ENCODE measurements around the gene ADCK1. TPM values are rescaled to one million over a fixed set of nuclear protein-coding genes. Genes with fewer than 3 reads are reported as not detected.
A peak's percentile ranks its signal among the peaks of the same experiment; 100 is the strongest.
"Not testable (repeated sequence)": the region's sequence is repeated elsewhere in the genome, so short reads cannot be mapped to it uniquely, and the experiment has no call there.

Gene ADCK1
- total and polyA plus RNA-seq, 5 donors from 2014 or later, result 2.0 to 10.5 (median 3.8) TPM

GRCh38 chr14:77882636-77883035 lies 82.7 kb downstream of the ADCK1 start:
- Mint-ChIP-seq H3K27me3 (no peaks in the 10 kb centered on the region), H3K27ac (no peak overlapping the region), H3K36me3 (peaks cover 42% of the 10 kb centered on the region), H3K9me3 (peaks cover 0 to 1% (median 0%) of the 10 kb centered on the region in 7 donors), H3K4me3 (no peak overlapping the region), H3K4me1 (peaks cover 0 to 2% (median 0%) of the 10 kb centered on the region in 4 donors)
- no peak for DNase-seq
- ATAC-seq (ENCODE audit: low read depth in 2 of 2), result no peak
- Histone ChIP-seq H3K36me3 (ENCODE audit: control insufficient read depth, insufficient read depth, low read length) (no peaks in the 10 kb centered on the region), H3K4me3 (ENCODE audit: low read depth, low read length) (no peak overlapping the region), H3K27me3 (ENCODE audit: control insufficient read depth, insufficient read depth, low read length) (no peaks in the 10 kb centered on the region), H3K4me1 (ENCODE audit: control insufficient read depth, insufficient read depth, low read length, poor library complexity, severe bottlenecking) (no peaks in the 10 kb centered on the region), H3K9me3 (ENCODE audit: control insufficient read depth in 2 of 2, low read length in 2 of 2) (no peaks in the 10 kb centered on the region), H3K27ac (ENCODE audit: insufficient read depth, low read length, poor library complexity, severe bottlenecking) (no peak overlapping the region)

- Mint-ChIP-seq H3K4me3 (no peak overlapping the region), H3K36me3 (peaks cover 43% of the 10 kb centered on the region), H3K9me3 (peaks cover 0 to 7% (median 1%) of the 10 kb centered on the region in 7 donors), H3K4me1 (peaks cover 0 to 2% (median 0%) of the 10 kb centered on the region in 4 donors), H3K27me3 (no peaks in the 10 kb centered on the region), H3K27ac (no peak overlapping the region)
- DNase-seq (no peak), ATAC-seq (ENCODE audit: low read depth in 2 of 2) (no peak)
- no peak overlapping the region for H3K27ac ChIP-seq (ENCODE audit: insufficient read depth, low read length, poor library complexity, severe bottlenecking)
- peaks cover 2% of the 10 kb centered on the region for H3K36me3 ChIP-seq (ENCODE audit: control insufficient read depth, insufficient read depth, low read length)
- H3K4me1 ChIP-seq (ENCODE audit: control insufficient read depth, insufficient read depth, low read length, poor library complexity, severe bottlenecking), result no peaks in the 10 kb centered on the region
- no peaks in the 10 kb centered on the region for H3K9me3 ChIP-seq (ENCODE audit: control insufficient read depth in 2 of 2, low read length in 2 of 2)
- no peak overlapping the region for H3K4me3 ChIP-seq (ENCODE audit: low read depth, low read length)
- no peaks in the 10 kb centered on the region for H3K27me3 ChIP-seq (ENCODE audit: control insufficient read depth, insufficient read depth, low read length)
Measured at GRCh38 chr14:77883131-77883846, 83.4 kb downstream of the ADCK1 start.

- Histone ChIP-seq H3K36me3 (ENCODE audit: control insufficient read depth, insufficient read depth, low read length) (peaks cover 2% of the 10 kb centered on the region), H3K27ac (ENCODE audit: insufficient read depth, low read length, poor library complexity, severe bottlenecking) (no peak overlapping the region), H3K27me3 (ENCODE audit: control insufficient read depth, insufficient read depth, low read length) (no peaks in the 10 kb centered on the region), H3K9me3 (ENCODE audit: control insufficient read depth in 2 of 2, low read length in 2 of 2) (no peaks in the 10 kb centered on the region), H3K4me1 (ENCODE audit: control insufficient read depth, insufficient read depth, low read length, poor library complexity, severe bottlenecking) (no peaks in the 10 kb centered on the region), H3K4me3 (ENCODE audit: low read depth, low read length) (no peak overlapping the region)
- Mint-ChIP-seq H3K4me3 (no peak overlapping the region), H3K27me3 (no peaks in the 10 kb centered on the region), H3K9me3 (peaks cover 0 to 9% (median 2%) of the 10 kb centered on the region in 7 donors), H3K4me1 (no peaks in the 10 kb centered on the region), H3K27ac (peak overlapping the region in 1 of 3 donors; percentile 39), H3K36me3 (peaks cover 49% of the 10 kb centered on the region)
- ATAC-seq (ENCODE audit: low read depth in 2 of 2) (no peak), DNase-seq (no peak)
Measured at GRCh38 chr14:77883847-77884238, 83.9 kb downstream of the ADCK1 start.

- Mint-ChIP-seq H3K27ac (no peak overlapping the region), H3K4me3 (no peak overlapping the region), H3K27me3 (no peaks in the 10 kb centered on the region), H3K4me1 (no peaks in the 10 kb centered on the region), H3K36me3 (peaks cover 53% of the 10 kb centered on the region), H3K9me3 (peaks cover 0 to 15% (median 3%) of the 10 kb centered on the region in 7 donors)
- H3K4me3 ChIP-seq (ENCODE audit: low read depth, low read length), result no peak overlapping the region
- no peak overlapping the region for H3K27ac ChIP-seq (ENCODE audit: insufficient read depth, low read length, poor library complexity, severe bottlenecking)
- no peak for ATAC-seq (ENCODE audit: low read depth in 2 of 2)
- no peaks in the 10 kb centered on the region for H3K4me1 ChIP-seq (ENCODE audit: control insufficient read depth, insufficient read depth, low read length, poor library complexity, severe bottlenecking)
- H3K27me3 ChIP-seq (ENCODE audit: control insufficient read depth, insufficient read depth, low read length), result no peaks in the 10 kb centered on the region
- H3K36me3 ChIP-seq (ENCODE audit: control insufficient read depth, insufficient read depth, low read length), result peaks cover 2% of the 10 kb centered on the region
- no peaks in the 10 kb centered on the region for H3K9me3 ChIP-seq (ENCODE audit: control insufficient read depth in 2 of 2, low read length in 2 of 2)
- no peak for DNase-seq
Measured at GRCh38 chr14:77885367-77885766, 85.5 kb downstream of the ADCK1 start.

GRCh38 chr14:77886010-77886409 lies 86.1 kb downstream of the ADCK1 start:
- H3K27me3 ChIP-seq (ENCODE audit: control insufficient read depth, insufficient read depth, low read length), result no peaks in the 10 kb centered on the region
- no peak overlapping the region for H3K4me3 Mint-ChIP-seq
- H3K36me3 ChIP-seq (ENCODE audit: control insufficient read depth, insufficient read depth, low read length), result peaks cover 2% of the 10 kb centered on the region
- no peak overlapping the region for H3K4me3 ChIP-seq (ENCODE audit: low read depth, low read length)
- H3K4me1 Mint-ChIP-seq, result no peaks in the 10 kb centered on the region
- H3K27ac Mint-ChIP-seq, result no peak overlapping the region
- H3K36me3 Mint-ChIP-seq, result peaks cover 58% of the 10 kb centered on the region
- DNase-seq (no peak), ATAC-seq (ENCODE audit: low read depth in 2 of 2) (no peak)
- no peaks in the 10 kb centered on the region for H3K4me1 ChIP-seq (ENCODE audit: control insufficient read depth, insufficient read depth, low read length, poor library complexity, severe bottlenecking)
- no peak overlapping the region for H3K27ac ChIP-seq (ENCODE audit: insufficient read depth, low read length, poor library complexity, severe bottlenecking)
- peaks cover 0 to 15% (median 3%) of the 10 kb centered on the region in 7 donors for H3K9me3 Mint-ChIP-seq
- H3K27me3 Mint-ChIP-seq, result no peaks in the 10 kb centered on the region
- H3K9me3 ChIP-seq (ENCODE audit: control insufficient read depth in 2 of 2, low read length in 2 of 2), result no peaks in the 10 kb centered on the region

GRCh38 chr14:77888903-77889302 lies 89.0 kb downstream of the ADCK1 start:
- not testable (repeated sequence) for H3K27me3 Mint-ChIP-seq; H3K9me3 ChIP-seq (ENCODE audit: control insufficient read depth in 2 of 2, low read length in 2 of 2); H3K27ac ChIP-seq (ENCODE audit: insufficient read depth, low read length, poor library complexity, severe bottlenecking); H3K4me3 ChIP-seq (ENCODE audit: low read depth, low read length); ATAC-seq (ENCODE audit: low read depth in 2 of 2); H3K4me1 Mint-ChIP-seq; H3K4me1 ChIP-seq (ENCODE audit: control insufficient read depth, insufficient read depth, low read length, poor library complexity, severe bottlenecking); H3K4me3 Mint-ChIP-seq; DNase-seq; H3K27me3 ChIP-seq (ENCODE audit: control insufficient read depth, insufficient read depth, low read length); H3K36me3 ChIP-seq (ENCODE audit: control insufficient read depth, insufficient read depth, low read length); H3K27ac Mint-ChIP-seq
- Mint-ChIP-seq H3K9me3 (peaks cover 0 to 15% (median 4%) of the 10 kb centered on the region in 7 donors), H3K36me3 (peaks cover 63% of the 10 kb centered on the region)

- no peaks in the 10 kb centered on the region for H3K4me1 ChIP-seq (ENCODE audit: control insufficient read depth, insufficient read depth, low read length, poor library complexity, severe bottlenecking)
- DNase-seq (no peak), ATAC-seq (ENCODE audit: low read depth in 2 of 2) (no peak)
- no peak overlapping the region for H3K27ac ChIP-seq (ENCODE audit: insufficient read depth, low read length, poor library complexity, severe bottlenecking)
- no peaks in the 10 kb centered on the region for H3K9me3 ChIP-seq (ENCODE audit: control insufficient read depth in 2 of 2, low read length in 2 of 2)
- peaks cover 2% of the 10 kb centered on the region for H3K36me3 ChIP-seq (ENCODE audit: control insufficient read depth, insufficient read depth, low read length)
- H3K9me3 Mint-ChIP-seq, result peaks cover 0 to 15% (median 4%) of the 10 kb centered on the region in 7 donors
- no peaks in the 10 kb centered on the region for H3K27me3 Mint-ChIP-seq
- H3K4me3 ChIP-seq (ENCODE audit: low read depth, low read length), result no peak overlapping the region
- no peak overlapping the region for H3K27ac Mint-ChIP-seq
- no peaks in the 10 kb centered on the region for H3K4me1 Mint-ChIP-seq
- no peak overlapping the region for H3K4me3 Mint-ChIP-seq
- H3K27me3 ChIP-seq (ENCODE audit: control insufficient read depth, insufficient read depth, low read length), result no peaks in the 10 kb centered on the region
- peaks cover 67% of the 10 kb centered on the region for H3K36me3 Mint-ChIP-seq
Measured at GRCh38 chr14:77889971-77890442, 90.1 kb downstream of the ADCK1 start.

GRCh38 chr14:77890873-77891272 lies 91.0 kb downstream of the ADCK1 start:
- no peaks in the 10 kb centered on the region for H3K4me1 Mint-ChIP-seq

More at GRCh38 chr14:77890873-77891272, 91.0 kb downstream of the ADCK1 start:
- no peak for DNase-seq
- Histone ChIP-seq H3K9me3 (ENCODE audit: control insufficient read depth in 2 of 2, low read length in 2 of 2) (no peaks in the 10 kb centered on the region), H3K27me3 (ENCODE audit: control insufficient read depth, insufficient read depth, low read length) (no peaks in the 10 kb centered on the region), H3K27ac (ENCODE audit: insufficient read depth, low read length, poor library complexity, severe bottlenecking) (no peak overlapping the region), H3K36me3 (ENCODE audit: control insufficient read depth, insufficient read depth, low read length) (peaks cover 2% of the 10 kb centered on the region), H3K4me3 (ENCODE audit: low read depth, low read length) (no peak overlapping the region), H3K4me1 (ENCODE audit: control insufficient read depth, insufficient read depth, low read length, poor library complexity, severe bottlenecking) (no peaks in the 10 kb centered on the region)
- Mint-ChIP-seq H3K9me3 (peaks cover 0 to 15% (median 4%) of the 10 kb centered on the region in 7 donors), H3K36me3 (peaks cover 63% of the 10 kb centered on the region), H3K27me3 (no peaks in the 10 kb centered on the region), H3K4me3 (no peak overlapping the region), H3K27ac (no peak overlapping the region)
- ATAC-seq (ENCODE audit: low read depth in 2 of 2), result no peak

Data from CD4-positive, CD25-positive, alpha-beta regulatory T cell (primary cell).